Neuronal stem cell (in vitro differentiated cells): ENCODE data around the gene TAF4.
A peak's percentile ranks its signal among the peaks of the same experiment; 100 is the strongest.
"Not testable (repeated sequence)": the region's sequence is repeated elsewhere in the genome, so short reads cannot be mapped to it uniquely, and the experiment has no call there.

Source experiments
- DNase-seq: peaks from one replicate; pipeline ENCODE4 v3.0.0-alpha.2; 2013; ENCODE audit warnings: low spot score
- H2AFZ ChIP-seq: one replicate; pipeline ENCODE4 v1.6.1; 2013; ENCODE audit warnings: mild to moderate bottlenecking, low read length, inconsistent platforms
- H2AK5ac ChIP-seq: 2 replicates; pipeline ENCODE4 v1.6.1; 2013; ENCODE audit warnings: low read depth, mild to moderate bottlenecking, inconsistent platforms, low read length, moderate library complexity, mixed read lengths
- H2BK120ac ChIP-seq: 2 replicates; pipeline ENCODE4 v1.6.1; 2013; ENCODE audit warnings: low read depth, mild to moderate bottlenecking, inconsistent platforms, low read length, moderate library complexity, mixed read lengths
- H2BK12ac ChIP-seq: one replicate; pipeline ENCODE4 v1.6.1; 2013; ENCODE audit warnings: low read length, inconsistent platforms
- H2BK15ac ChIP-seq: 2 replicates; pipeline ENCODE4 v1.6.1; 2013; ENCODE audit warnings: mild to moderate bottlenecking, low read length, inconsistent platforms, mixed read lengths
- H2BK5ac ChIP-seq: one replicate; pipeline ENCODE4 v1.6.1; 2013; ENCODE audit warnings: inconsistent platforms, mild to moderate bottlenecking, low read length, moderate library complexity
- H3K14ac ChIP-seq: one replicate; pipeline ENCODE4 v1.6.1; 2013; ENCODE audit warnings: low read length, inconsistent platforms
- H3K18ac ChIP-seq: 2 replicates; pipeline ENCODE4 v1.6.1; 2013; ENCODE audit warnings: low read length, inconsistent platforms
- H3K23ac ChIP-seq: 2 replicates; pipeline ENCODE4 v1.6.1; 2013; ENCODE audit warnings: low read depth, mild to moderate bottlenecking, mixed read lengths, low read length, inconsistent platforms; ENCODE audit not compliant: poor library complexity
- H3K27ac ChIP-seq: replicated peaks from 3 replicates; pipeline ENCODE4 v1.5.1; 2013; ENCODE audit warnings: low read length, inconsistent platforms
- H3K27me3 ChIP-seq, 3 experiments: 2 replicates each; pipeline ENCODE4 v1.6.1; 2013; ENCODE audit warnings: low read length in 3 of 3, mild to moderate bottlenecking in 2 of 3, inconsistent platforms in 1 of 3, low read depth in 1 of 3, mixed read lengths in 1 of 3, moderate library complexity in 1 of 3; ENCODE audit not compliant: control insufficient read depth in 3 of 3, insufficient read depth in 3 of 3
- H3K36me3 ChIP-seq, 2 donors: replicated peaks in 1 of 2; 2 replicates each; pipeline ENCODE4 v1.6.1; 2013; ENCODE audit warnings: low read length in 2 of 2; ENCODE audit not compliant: control insufficient read depth in 2 of 2, insufficient read depth in 2 of 2
- H3K4ac ChIP-seq: 2 replicates; pipeline ENCODE4 v1.6.1; 2013; ENCODE audit warnings: inconsistent platforms, mild to moderate bottlenecking, low read length, moderate library complexity
- H3K4me1 ChIP-seq, 2 donors: 1 replicate in 1 of 2; 2 replicates in 1 of 2; pipeline ENCODE4 v1.6.1; 2013; ENCODE audit warnings: low read length in 2 of 2, low read depth in 1 of 2; ENCODE audit not compliant: control insufficient read depth in 2 of 2, insufficient read depth in 1 of 2
- H3K4me2 ChIP-seq: one replicate; pipeline ENCODE4 v1.6.1; 2013; ENCODE audit warnings: mild to moderate bottlenecking, low read length, inconsistent platforms; ENCODE audit not compliant: insufficient read depth, poor library complexity, severe bottlenecking
- H3K4me3 ChIP-seq, 2 donors: 2 replicates each; pipeline ENCODE4 v1.5.1; 2013; ENCODE audit warnings: low read length in 2 of 2, mild to moderate bottlenecking in 2 of 2, inconsistent platforms in 1 of 2, moderate library complexity in 1 of 2
- H3K79me1 ChIP-seq: one replicate; pipeline ENCODE4 v1.6.1; 2013; ENCODE audit warnings: low read depth, mild to moderate bottlenecking, inconsistent platforms, low read length, moderate library complexity
- H3K9ac ChIP-seq: one replicate; pipeline ENCODE4 v1.6.1; 2013; ENCODE audit warnings: mild to moderate bottlenecking, low read depth, low read length, inconsistent platforms; ENCODE audit not compliant: poor library complexity
- H3K9me3 ChIP-seq, 2 donors: replicated peaks in 1 of 2; 2 replicates each; pipeline versions ENCODE3 to v1.6.1; 2013; ENCODE audit warnings: low read length in 2 of 2, mild to moderate bottlenecking in 2 of 2, inconsistent platforms in 1 of 2, low read depth in 1 of 2, mixed read lengths in 1 of 2, moderate library complexity in 1 of 2; ENCODE audit not compliant: control insufficient read depth in 2 of 2, insufficient read depth in 1 of 2
- H4K8ac ChIP-seq: one replicate; pipeline ENCODE4 v1.6.1; 2013; ENCODE audit warnings: low read depth, mild to moderate bottlenecking, inconsistent platforms, low read length, moderate library complexity
- H4K91ac ChIP-seq: one replicate; pipeline ENCODE4 v1.6.1; 2013; ENCODE audit warnings: low read length, low read depth, mild to moderate bottlenecking, inconsistent platforms; ENCODE audit not compliant: poor library complexity
- WGBS, 2 donors: extraction: QIAGEN DNeasy Blood & Tissue Kit; methylation state at CpG; one replicate each; pipeline ENCODE4 v1.1.7; 2013; ENCODE audit warnings: missing lambda C conversion rate in 2 of 2, mixed read lengths in 1 of 2; ENCODE audit not compliant: insufficient read length in 2 of 2, insufficient replicate concordance in 1 of 2; ENCODE audit errors: extremely low coverage in 2 of 2; 5-methylcytosine and 5-hydroxymethylcytosine counted together

The TAF4 gene

DNA sequence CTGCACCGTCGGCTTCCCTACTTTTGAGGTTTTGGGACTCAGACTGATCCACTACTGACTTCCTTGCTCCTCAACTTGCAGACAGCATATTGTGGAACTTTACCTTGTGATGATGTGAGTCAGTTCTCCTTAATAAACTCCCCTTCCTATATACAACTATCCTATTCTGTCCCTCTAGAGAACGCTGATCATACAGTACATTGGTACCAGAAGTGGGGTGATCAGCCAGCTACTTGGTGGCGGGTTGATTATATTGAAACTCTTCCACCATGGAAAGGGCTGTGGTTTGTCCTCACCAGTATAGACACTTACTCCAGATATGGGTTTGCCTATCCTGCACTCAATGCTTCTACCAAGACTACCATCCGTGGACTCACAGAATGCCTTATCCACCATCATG, 7.6 kb upstream of the TAF4 start:
- Histone ChIP-seq H2BK12ac (no peak overlapping the region), H3K14ac (no peak overlapping the region), H2BK15ac (no peak overlapping the region), H3K23ac (no peak overlapping the region), H2BK120ac (no peak overlapping the region), H2AK5ac (no peak overlapping the region), H2BK5ac (no peak overlapping the region), H4K8ac (no peak overlapping the region), H3K27me3 (no peaks in the 10 kb centered on the region), H3K4me2 (no peak overlapping the region), H3K4ac (no peak overlapping the region), H3K9ac (no peak overlapping the region), H3K79me1 (no peaks in the 10 kb centered on the region), H3K4me1 (no peaks in the 10 kb centered on the region), H4K91ac (no peak overlapping the region), H3K4me3 (no peak overlapping the region), H3K9me3 (peaks cover 9 to 25% of the 10 kb centered on the region in 2 donors), H3K27ac (no peak overlapping the region), H3K18ac (no peak overlapping the region), H3K36me3 (no peaks in the 10 kb centered on the region), H2AFZ (no peak overlapping the region)
- no peak for DNase-seq
- WGBS, 2 donors: no CpG with 5 or more reads among the region's 5 CpGs

DNA sequence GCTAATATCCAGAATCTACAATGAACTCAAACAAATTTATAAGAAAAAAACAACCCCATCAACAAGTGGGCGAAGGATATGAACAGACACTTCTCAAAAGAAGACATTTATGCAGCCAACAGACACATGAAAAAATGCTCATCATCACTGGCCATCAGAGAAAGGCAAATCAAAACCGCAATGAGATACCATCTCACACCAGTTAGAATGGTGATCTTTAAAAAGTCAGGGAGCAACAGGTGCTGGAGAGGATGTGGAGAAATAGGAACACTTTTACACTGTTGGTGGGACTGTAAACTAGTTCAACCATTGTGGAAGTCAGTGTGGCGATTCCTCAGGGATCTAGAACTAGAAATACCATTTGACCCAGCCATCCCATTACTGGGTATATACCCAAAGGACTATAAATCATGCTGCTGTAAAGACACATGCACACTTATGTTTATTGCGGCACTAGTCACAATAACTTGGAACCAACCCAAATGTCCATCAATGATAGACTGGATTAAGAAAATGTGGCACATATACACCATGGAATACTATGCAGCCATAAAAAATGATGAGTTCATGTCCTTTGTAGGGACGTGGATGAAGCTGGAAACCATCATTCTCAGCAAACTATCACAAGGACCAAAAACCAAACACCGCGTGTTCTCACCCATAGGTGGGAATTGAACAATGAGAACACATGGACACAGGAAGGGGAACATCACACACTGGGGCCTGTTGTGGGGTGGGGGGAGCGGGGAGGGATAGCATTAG, 6.2 kb upstream of the TAF4 start:
- not testable (repeated sequence) for H3K36me3 ChIP-seq, DNase-seq, H2BK12ac ChIP-seq, H2BK120ac ChIP-seq, H3K4me1 ChIP-seq, H4K91ac ChIP-seq, H3K27ac ChIP-seq, H4K8ac ChIP-seq, H3K23ac ChIP-seq, H3K14ac ChIP-seq, H3K4me2 ChIP-seq, H2BK15ac ChIP-seq, H2BK5ac ChIP-seq, H3K79me1 ChIP-seq, H2AFZ ChIP-seq, H2AK5ac ChIP-seq, H3K18ac ChIP-seq, H3K4me3 ChIP-seq, H3K27me3 ChIP-seq, H3K9ac ChIP-seq, H3K4ac ChIP-seq
- no CpG with 5 or more reads among the region's 8 CpGs for WGBS, 2 donors
- peaks cover 9 to 25% of the 10 kb centered on the region in 2 donors for H3K9me3 ChIP-seq

DNA sequence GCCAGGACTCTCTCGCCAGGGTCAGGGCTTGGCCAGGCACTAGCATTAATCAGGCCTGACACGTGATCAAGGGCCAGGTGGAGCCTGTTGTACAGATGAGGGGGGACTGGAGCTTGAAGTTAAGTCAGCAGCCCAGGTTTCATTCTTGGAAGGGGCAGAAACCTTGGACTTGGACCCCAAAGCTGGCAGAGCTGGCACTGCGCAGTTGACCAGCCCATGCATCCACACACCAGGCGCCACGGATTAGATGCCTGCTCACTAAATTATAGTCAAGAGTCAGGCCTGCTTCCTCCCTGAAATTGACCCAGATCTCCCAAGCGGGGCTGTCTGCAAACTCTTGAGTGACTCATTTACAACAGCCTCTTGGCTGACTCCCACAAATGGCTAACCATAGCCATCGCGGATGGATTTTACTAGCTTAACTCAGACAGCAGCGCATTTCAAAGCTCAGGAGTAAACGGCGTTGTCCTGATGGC, 4.1 kb upstream of the TAF4 start:
- Histone ChIP-seq H4K91ac (no peak overlapping the region), H3K4ac (no peak overlapping the region), H3K79me1 (peaks cover 3% of the 10 kb centered on the region), H3K4me1 (peaks cover 4 to 9% of the 10 kb centered on the region in 2 donors), H3K36me3 (no peaks in the 10 kb centered on the region), H3K18ac (no peak overlapping the region), H2AFZ (no peak overlapping the region), H2BK12ac (no peak overlapping the region), H3K9ac (no peak overlapping the region), H3K14ac (peak overlapping the region; percentile 71), H2AK5ac (peak overlapping the region; percentile 92), H4K8ac (no peak overlapping the region), H2BK15ac (no peak overlapping the region), H3K9me3 (peaks cover 8 to 13% of the 10 kb centered on the region in 2 donors), H3K27ac (no peak overlapping the region), H2BK120ac (no peak overlapping the region), H3K4me3 (peak overlapping the region in 1 of 2 donors; percentile 41), H3K23ac (no peak overlapping the region), H2BK5ac (peak overlapping the region; percentile 8), H3K27me3 (no peaks in the 10 kb centered on the region), H3K4me2 (no peak overlapping the region)
- WGBS, 2 donors: no CpG with 5 or more reads among the region's 11 CpGs
- no peak for DNase-seq

DNA sequence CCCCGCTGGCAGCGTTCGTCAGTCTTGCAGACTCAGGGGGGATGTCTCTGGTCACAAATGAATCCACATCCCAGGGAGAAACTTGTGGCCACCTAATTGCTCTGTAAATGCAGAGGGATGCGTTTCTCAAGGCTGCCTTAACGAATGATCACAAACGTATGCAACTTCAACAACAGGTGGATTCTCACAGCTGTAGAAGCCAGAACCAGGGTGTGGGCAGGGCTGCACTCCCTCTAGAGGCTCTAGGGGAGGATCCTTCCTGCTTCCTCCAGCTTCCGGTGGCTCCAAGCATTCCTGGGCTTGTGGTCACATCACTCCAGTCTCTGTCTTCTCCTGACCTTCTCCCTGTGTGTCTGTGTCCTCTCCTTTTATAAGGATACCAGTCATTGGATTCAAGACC, 3.3 kb upstream of the TAF4 start:
- no peak overlapping the region for H3K4me3 ChIP-seq
- H4K91ac ChIP-seq: no peak overlapping the region
- no peak overlapping the region for H2AFZ ChIP-seq
- H3K36me3 ChIP-seq: peaks cover 0 to 3% of the 10 kb centered on the region in 2 donors
- H3K9ac ChIP-seq: no peak overlapping the region
- H3K23ac ChIP-seq: no peak overlapping the region
- no peak overlapping the region for H3K27ac ChIP-seq
- H3K4me1 ChIP-seq: peaks cover 7 to 9% of the 10 kb centered on the region in 2 donors
- H2BK12ac ChIP-seq: no peak overlapping the region
- H3K4me2 ChIP-seq: no peak overlapping the region
- no peak overlapping the region for H2BK15ac ChIP-seq
- no peak overlapping the region for H3K4ac ChIP-seq
- peaks cover 8 to 12% of the 10 kb centered on the region in 2 donors for H3K9me3 ChIP-seq
- H3K18ac ChIP-seq: no peak overlapping the region
- H3K79me1 ChIP-seq: peaks cover 7% of the 10 kb centered on the region
- H2BK120ac ChIP-seq: no peak overlapping the region
- no peaks in the 10 kb centered on the region for H3K27me3 ChIP-seq
- peak overlapping the region; percentile 8 for H2BK5ac ChIP-seq
- H3K14ac ChIP-seq: no peak overlapping the region
- no peak overlapping the region for H4K8ac ChIP-seq
- no peak overlapping the region for H2AK5ac ChIP-seq
- no peak for DNase-seq
- WGBS, 2 donors: no CpG with 5 or more reads among the region's 7 CpGs
